ENCODE results near the gene CIT.

GRCh38 chr12:119673634-119674033 lies 203.5 kb downstream of the CIT start:
- TF ChIP-seq CTCF (IDR thresholded peaks at IDR 0.05) (no peak), POLR2AphosphoS5 (IDR thresholded peaks at IDR 0.05; ENCODE audit: insufficient read depth in 1 of 2, low read depth in 1 of 2) (peak in 1 of 2 donors; percentile 75)

Measured in vagina (tissue), 2 donors.